ENCODE measurements around the gene ARHGAP11A. TPM values are rescaled to one million over a fixed set of nuclear protein-coding genes. Genes with fewer than 3 reads are reported as not detected.

Gene ARHGAP11A, protein sequence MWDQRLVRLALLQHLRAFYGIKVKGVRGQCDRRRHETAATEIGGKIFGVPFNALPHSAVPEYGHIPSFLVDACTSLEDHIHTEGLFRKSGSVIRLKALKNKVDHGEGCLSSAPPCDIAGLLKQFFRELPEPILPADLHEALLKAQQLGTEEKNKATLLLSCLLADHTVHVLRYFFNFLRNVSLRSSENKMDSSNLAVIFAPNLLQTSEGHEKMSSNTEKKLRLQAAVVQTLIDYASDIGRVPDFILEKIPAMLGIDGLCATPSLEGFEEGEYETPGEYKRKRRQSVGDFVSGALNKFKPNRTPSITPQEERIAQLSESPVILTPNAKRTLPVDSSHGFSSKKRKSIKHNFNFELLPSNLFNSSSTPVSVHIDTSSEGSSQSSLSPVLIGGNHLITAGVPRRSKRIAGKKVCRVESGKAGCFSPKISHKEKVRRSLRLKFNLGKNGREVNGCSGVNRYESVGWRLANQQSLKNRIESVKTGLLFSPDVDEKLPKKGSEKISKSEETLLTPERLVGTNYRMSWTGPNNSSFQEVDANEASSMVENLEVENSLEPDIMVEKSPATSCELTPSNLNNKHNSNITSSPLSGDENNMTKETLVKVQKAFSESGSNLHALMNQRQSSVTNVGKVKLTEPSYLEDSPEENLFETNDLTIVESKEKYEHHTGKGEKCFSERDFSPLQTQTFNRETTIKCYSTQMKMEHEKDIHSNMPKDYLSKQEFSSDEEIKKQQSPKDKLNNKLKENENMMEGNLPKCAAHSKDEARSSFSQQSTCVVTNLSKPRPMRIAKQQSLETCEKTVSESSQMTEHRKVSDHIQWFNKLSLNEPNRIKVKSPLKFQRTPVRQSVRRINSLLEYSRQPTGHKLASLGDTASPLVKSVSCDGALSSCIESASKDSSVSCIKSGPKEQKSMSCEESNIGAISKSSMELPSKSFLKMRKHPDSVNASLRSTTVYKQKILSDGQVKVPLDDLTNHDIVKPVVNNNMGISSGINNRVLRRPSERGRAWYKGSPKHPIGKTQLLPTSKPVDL
- total RNA-seq (2022; extraction: Qiagen RNA extraction) = 45.6 to 92.6 TPM (median 60.3 TPM) in 5 replicates

GRCh38 chr15:32615051-32615870, at the start of gene ARHGAP11A:
TSS of gene ARHGAP11A (plus strand) at chr15:32615504. CDS start at chr15:32616212, 708 bp downstream.

GRCh38 chr15:32593151-32593550, 22.2 kb upstream of the ARHGAP11A start, which contains the start of gene GOLGA8N:
TSS of gene GOLGA8N (plus strand) at chr15:32593456.

DNA sequence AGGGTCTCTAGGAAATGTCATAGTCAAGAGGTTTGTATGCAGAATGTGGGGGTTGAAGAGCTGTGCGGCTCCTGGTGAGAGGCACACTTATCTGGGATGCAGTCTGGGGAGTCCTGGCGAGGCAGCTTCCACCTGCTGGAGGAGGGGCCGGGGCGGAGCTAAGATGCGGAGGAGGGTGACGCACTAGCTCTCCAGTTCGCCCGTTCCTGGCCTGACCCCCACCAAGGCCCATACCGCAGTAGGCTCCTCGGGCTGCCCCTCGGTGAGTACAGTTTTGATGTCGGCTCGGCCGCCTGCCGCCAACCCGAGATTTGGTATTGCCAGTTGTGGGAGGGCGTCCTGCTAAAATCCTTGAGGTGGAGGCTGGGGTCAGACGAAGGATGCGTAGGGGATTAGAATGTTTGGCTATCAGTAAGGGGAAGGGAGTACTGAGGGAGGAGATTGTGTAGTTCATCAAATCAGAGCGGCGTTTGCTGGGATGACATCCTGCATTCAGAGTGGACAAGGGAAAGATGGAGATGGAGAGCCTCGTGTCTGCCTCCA, 26.3 kb downstream of the ARHGAP11A start, which contains the start of gene SCG5:
Gene SCG5 (plus strand): TSS at position 194 of the 543 bp plus-strand sequence. CDS start 1,883 bp downstream, outside the sequence.

Other genes starting within 250 kb of the ARHGAP11A start
- gene GOLGA8K, start 212.2 kb upstream of the ARHGAP11A start, total RNA-seq (2022; extraction: Qiagen RNA extraction) = 0.31 to 1.2 TPM (median 0.75 TPM) in 5 replicates
- gene GOLGA8O, start 159.9 kb upstream of the ARHGAP11A start, total RNA-seq (2022; extraction: Qiagen RNA extraction) = 0.24 to 0.51 TPM (median 0.30 TPM) in 5 replicates
- gene GOLGA8N, start 22.0 kb upstream of the ARHGAP11A start, total RNA-seq (2022; extraction: Qiagen RNA extraction) = 0.95 to 2.1 TPM (median 1.2 TPM) in 5 replicates
- gene SCG5, start 26.2 kb downstream of the ARHGAP11A start, total RNA-seq (2022; extraction: Qiagen RNA extraction) = 1.4 to 2.1 TPM (median 1.9 TPM) in 5 replicates
- 2.4 to 6.9 TPM (median 2.7 TPM) in 5 replicates for gene GREM1, start 102.5 kb downstream of the ARHGAP11A start, total RNA-seq (2022; extraction: Qiagen RNA extraction)